Right cardiac atrium (tissue), 5 donors: ENCODE data around the gene ABCC5. TPM values are rescaled to one million over a fixed set of nuclear protein-coding genes. Genes with fewer than 3 reads are reported as not detected.
A peak's percentile ranks its signal among the peaks of the same experiment; 100 is the strongest.
"Not testable (repeated sequence)": the region's sequence is repeated elsewhere in the genome, so short reads cannot be mapped to it uniquely, and the experiment has no call there.

Experiments used
- ATAC-seq, 2 donors: fragments of 200-7000 bp; cut with Tn5 transposase; one replicate each; pipeline versions ENCODE4 v1.8.0 to v1.9.1; 2020; ENCODE audit warnings: moderate library complexity in 2 of 2, mild to moderate bottlenecking in 1 of 2
- DNase-seq, 3 donors: peaks; one replicate each; pipeline ENCODE4 v3.0.0-alpha.2; 2020
- H3K27ac ChIP-seq: one replicate; pipeline ENCODE4 v1.5.1; 2013; ENCODE audit warnings: mild to moderate bottlenecking, low read length, control low read depth, moderate library complexity
- H3K27me3 ChIP-seq: one replicate; pipeline ENCODE4 v1.6.1; 2013; ENCODE audit not compliant: control insufficient read depth, insufficient read depth
- H3K4me1 ChIP-seq: one replicate; pipeline ENCODE4 v1.6.1; 2013; ENCODE audit warnings: low read length; ENCODE audit not compliant: control insufficient read depth, insufficient read depth
- H3K4me3 ChIP-seq: one replicate; pipeline ENCODE4 v1.5.1; 2013; ENCODE audit warnings: low read length, control low read depth
- H3K9me3 ChIP-seq: one replicate; pipeline ENCODE4 v1.6.1; 2013; ENCODE audit warnings: low read length; ENCODE audit not compliant: control insufficient read depth
- WGBS: extraction: QIAGEN DNeasy Blood & Tissue Kit; methylation state at CpG from one replicate; pipeline ENCODE4 v1.1.7; 2013; 5-methylcytosine and 5-hydroxymethylcytosine counted together
- intact Hi-C, 4 donors: fragments of 100-400 bp; cut with DNase I; formaldehyde crosslinking; loops; one replicate each; pipeline versions ENCODE4 v1.11.0 to v1.14.0; 2022 to 2023
- polyA plus RNA-seq: library from polyadenylated mRNA; stranded (reverse); fragments of 200-250 nt; gene quantifications from one replicate; pipeline ENCODE4 v1.2.3, GENCODE V29; 2013
- total RNA-seq, 4 donors: library from RNA; stranded (reverse); fragmentation: NEBNext Ultra II Directional; extraction: Animal tissue kit (Norgen Biotek cat#: 25700); gene quantifications; one replicate each; pipeline ENCODE4 v1.2.1, GENCODE V29; 2021
- donor health status: healthy with polysubstance abuse.
- donor health status: DM: no; HTN: yes; CAD: no.
- donor health status: DM: no; HTN: no; CAD: no.
- donor health status: DM: no; HTN: yes; CAD: no; lungs with severe emphysema.
- donor health status: DM: yes; HTN: yes; CAD: no.

The ABCC5 gene
- total and polyA plus RNA-seq, 5 donors, result 28.9 to 60.7 (median 48.0) TPM

- WGBS, result 69% methylated on average over 5 of the region's 5 CpGs
- DNase-seq (no peak), ATAC-seq (no peak)
- intact Hi-C loops, result loop anchor here in 1 of 4 donors (2.0 kb wide), 1 partner anchor 19 kb away; no protein-coding TSS in a partner anchor
- Histone ChIP-seq H3K4me1 (no peaks in the 10 kb centered on the region), H3K27me3 (no peaks in the 10 kb centered on the region), H3K27ac (no peak overlapping the region), H3K9me3 (no peaks in the 10 kb centered on the region), H3K4me3 (no peak overlapping the region)
Measured at GRCh38 chr3:184039414-184039813, 21.7 kb upstream of the ABCC5 start.

- not testable (repeated sequence) for H3K4me3 ChIP-seq, H3K27ac ChIP-seq, H3K9me3 ChIP-seq, H3K27me3 ChIP-seq, H3K4me1 ChIP-seq, ATAC-seq, DNase-seq
- 70% methylated on average over 9 of the region's 9 CpGs for WGBS
- intact Hi-C loops, result loop anchor here in 1 of 4 donors (2.0 kb wide), 1 partner anchor 18 kb away; no protein-coding TSS in a partner anchor
Measured at GRCh38 chr3:184038307-184038706, 20.6 kb upstream of the ABCC5 start.

GRCh38 chr3:184037816-184038215, 20.1 kb upstream of the ABCC5 start:
- Histone ChIP-seq H3K9me3 (no peaks in the 10 kb centered on the region), H3K4me3 (no peak overlapping the region), H3K27me3 (no peaks in the 10 kb centered on the region), H3K4me1 (no peaks in the 10 kb centered on the region), H3K27ac (no peak overlapping the region)
- ATAC-seq (no peak), DNase-seq (no peak)
- WGBS, result 64% methylated on average over 7 of the region's 7 CpGs
- intact Hi-C loops, result loop anchor here in 1 of 4 donors (2.0 kb wide), 1 partner anchor 17 kb away; no protein-coding TSS in a partner anchor

GRCh38 chr3:184031187-184031792, 13.6 kb upstream of the ABCC5 start, which contains the start of gene HTR3D:
Gene HTR3D (plus strand): TSS chr3:184031742. CDS start chr3:184031742, 0 bp downstream.
- no peak within 1 kb of the TSS for H3K27ac ChIP-seq
- no peaks in the 10 kb centered on the region for H3K27me3 ChIP-seq
- no peaks in the 10 kb centered on the region for H3K9me3 ChIP-seq
- 64% methylated on average over 4 of the region's 4 CpGs for WGBS
- no peak for ATAC-seq
- DNase-seq, result no peak
- intact Hi-C loops, result no loop called here
- H3K4me1 ChIP-seq, result no peaks in the 10 kb centered on the region
- H3K4me3 ChIP-seq, result no peak within 1 kb of the TSS

GRCh38 chr3:184030536-184030935, 12.9 kb upstream of the ABCC5 start:
- ATAC-seq (no peak), DNase-seq (no peak)
- Histone ChIP-seq H3K27ac (no peak overlapping the region), H3K4me1 (no peaks in the 10 kb centered on the region), H3K9me3 (no peaks in the 10 kb centered on the region), H3K27me3 (no peaks in the 10 kb centered on the region), H3K4me3 (no peak overlapping the region)
- intact Hi-C loops, result no loop called here
- 65% methylated on average over 3 of the region's 3 CpGs for WGBS

GRCh38 chr3:184029443-184029842, 11.8 kb upstream of the ABCC5 start:
- WGBS, result 66% methylated on average over 2 of the region's 2 CpGs
- Histone ChIP-seq H3K27ac (no peak overlapping the region), H3K4me3 (no peak overlapping the region), H3K9me3 (no peaks in the 10 kb centered on the region), H3K27me3 (no peaks in the 10 kb centered on the region), H3K4me1 (no peaks in the 10 kb centered on the region)
- DNase-seq (peak in 1 of 3 donors; percentile 27), ATAC-seq (no peak)
- intact Hi-C loops, result no loop called here

- H3K27me3 ChIP-seq, H3K4me1 ChIP-seq, intact Hi-C loops, ATAC-seq, DNase-seq, H3K4me3 ChIP-seq, H3K9me3 ChIP-seq, H3K27ac ChIP-seq: not testable (repeated sequence)
- 94% methylated on average over 1 of the region's 1 CpG for WGBS
Measured at GRCh38 chr3:184028275-184028890, 10.7 kb upstream of the ABCC5 start.

- H3K4me1 ChIP-seq, DNase-seq, H3K27me3 ChIP-seq, intact Hi-C loops, H3K4me3 ChIP-seq, ATAC-seq, H3K27ac ChIP-seq, H3K9me3 ChIP-seq: not testable (repeated sequence)
- WGBS, result 55% methylated on average over 5 of the region's 5 CpGs
Measured at GRCh38 chr3:184025256-184025655, 7.6 kb upstream of the ABCC5 start.

GRCh38 chr3:184022323-184022722, 4.6 kb upstream of the ABCC5 start:
- 79% methylated on average over 7 of the region's 7 CpGs for WGBS

GRCh38 chr3:184018424-184018973, 815 bp upstream of the ABCC5 start:
- intact Hi-C loops, result loop anchor here in 1 of 4 donors (10.0 kb wide), 1 partner anchor 134 kb away; the partner anchor contains the start of gene PARL
- peak overlapping the region; percentile 76 for H3K27ac ChIP-seq

More at GRCh38 chr3:184022323-184022722, 4.6 kb upstream of the ABCC5 start:
- Histone ChIP-seq H3K4me3 (no peak overlapping the region), H3K27ac (no peak overlapping the region), H3K4me1 (no peaks in the 10 kb centered on the region), H3K9me3 (no peaks in the 10 kb centered on the region), H3K27me3 (no peaks in the 10 kb centered on the region)
- no peak for ATAC-seq
- DNase-seq, result no peak
- intact Hi-C loops, result no loop called here

More at GRCh38 chr3:184018424-184018973, 815 bp upstream of the ABCC5 start:
- Histone ChIP-seq H3K27me3 (no peaks in the 10 kb centered on the region), H3K4me1 (peaks cover 4% of the 10 kb centered on the region), H3K4me3 (peak overlapping the region; percentile 70), H3K9me3 (no peaks in the 10 kb centered on the region)
- no peak for ATAC-seq
- 89% methylated on average over 21 of the region's 21 CpGs for WGBS
- no peak for DNase-seq
